ENCODE results near the gene NPAS3.

NPAS3 gene

DNA sequence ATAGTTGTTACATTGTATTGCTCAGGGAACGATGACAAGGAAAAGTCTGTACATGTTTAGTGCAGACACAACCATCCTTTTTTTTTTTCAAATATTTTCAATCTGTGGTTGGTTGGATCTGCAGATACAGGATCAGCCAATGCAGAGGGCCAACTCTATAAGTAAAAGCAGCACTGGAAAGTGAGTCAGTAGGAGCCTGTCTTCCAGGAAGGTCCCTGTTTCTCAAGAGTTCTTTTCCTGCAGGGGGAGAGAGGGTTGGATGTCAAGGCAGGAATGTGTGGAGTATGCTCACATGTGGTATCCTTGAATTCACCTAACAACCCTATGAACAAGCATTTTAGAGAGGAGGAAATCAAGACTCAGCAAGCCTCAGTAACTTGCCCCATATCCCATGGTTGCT, 409.1 kb downstream of the NPAS3 start:
- DNase-seq: no peak

DNA sequence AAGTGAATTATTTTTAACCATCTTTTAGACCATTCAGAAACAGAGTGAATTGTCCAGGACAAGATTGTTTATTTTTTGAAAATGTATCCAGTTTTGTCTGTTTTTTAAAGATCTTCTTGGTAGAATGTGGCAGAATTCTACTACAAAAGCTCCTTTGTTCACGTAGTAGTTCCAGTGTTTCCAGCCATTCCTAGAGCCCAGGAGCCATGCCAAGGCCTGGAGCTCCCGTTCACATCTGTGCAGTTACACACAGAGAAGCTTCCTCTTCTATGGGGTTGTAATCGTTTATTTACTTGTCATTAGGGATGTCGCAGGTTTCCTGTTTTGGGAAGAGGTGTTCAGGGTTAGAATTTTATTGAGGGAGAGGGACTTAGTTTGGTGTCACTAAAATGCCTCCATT, 409.8 kb downstream of the NPAS3 start:
- DNase-seq: no peak

DNA sequence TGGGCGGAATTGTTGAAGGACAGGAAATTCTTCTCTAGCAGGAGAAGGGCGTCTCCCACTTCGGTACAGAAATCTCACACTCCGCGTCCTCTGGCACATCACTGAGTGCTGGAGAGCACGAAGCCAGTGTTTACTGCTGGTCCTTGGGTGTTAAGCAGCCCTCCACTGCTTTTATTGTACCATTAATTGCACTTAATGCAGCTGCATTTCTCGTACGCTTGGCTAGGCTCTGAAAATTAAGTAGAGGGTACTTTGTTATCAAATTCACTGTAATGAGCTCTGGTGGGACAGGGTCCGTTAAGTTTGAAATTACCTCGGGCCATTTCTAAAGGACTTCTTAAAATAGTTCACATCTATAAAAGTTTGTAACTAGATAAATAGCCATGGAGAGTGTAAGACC, 411.2 kb downstream of the NPAS3 start:
- DNase-seq: no peak

DNA sequence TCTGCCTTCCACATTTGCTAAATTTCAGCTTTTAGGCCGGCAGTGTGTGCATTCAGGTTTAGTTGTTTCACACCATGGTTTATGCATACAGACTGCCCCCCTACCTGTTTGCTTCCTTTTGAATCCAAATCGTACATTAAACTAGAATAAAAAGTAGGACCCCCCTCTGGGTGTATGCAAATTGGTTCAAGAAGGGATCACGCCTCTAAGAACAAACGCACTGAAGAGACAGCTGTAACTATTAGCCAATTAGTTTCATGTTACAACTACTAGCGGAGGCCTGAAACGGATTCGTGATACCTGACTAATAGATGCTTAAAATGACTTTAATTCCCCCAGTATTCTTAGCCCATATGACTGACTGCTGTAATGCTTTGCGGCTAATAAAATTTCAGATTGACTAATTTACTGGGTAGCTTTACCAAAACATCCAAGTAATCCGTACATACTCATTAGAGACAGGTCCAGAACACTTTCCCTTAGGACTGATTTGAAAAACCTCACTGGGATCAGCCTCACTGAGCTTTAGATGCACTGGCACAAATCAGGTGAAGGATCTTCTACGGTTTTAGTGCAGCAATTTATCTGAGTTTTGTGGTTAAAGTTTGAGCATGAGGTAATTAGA, 411.8 kb downstream of the NPAS3 start:
- no peak for DNase-seq

DNA sequence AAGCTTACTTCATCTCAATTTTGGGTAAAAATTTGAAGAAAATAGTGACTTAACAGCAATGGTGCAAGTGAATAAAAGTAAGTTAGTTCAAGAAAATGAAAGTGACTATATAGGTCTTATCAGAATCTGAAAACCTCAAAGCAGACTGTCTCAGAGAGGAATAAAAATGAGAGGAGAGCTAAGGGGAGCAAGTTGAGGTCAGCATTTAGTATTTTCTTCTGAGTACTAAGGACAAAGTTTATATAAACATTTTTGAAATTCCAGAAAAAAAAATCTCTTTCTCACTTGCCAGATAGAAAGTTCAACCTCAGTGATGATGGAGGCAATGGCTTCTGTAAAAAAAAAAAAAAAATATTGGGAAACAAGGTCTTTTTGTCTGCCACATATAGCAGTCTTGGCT, 414.1 kb downstream of the NPAS3 start:
- DNase-seq: no peak

DNA sequence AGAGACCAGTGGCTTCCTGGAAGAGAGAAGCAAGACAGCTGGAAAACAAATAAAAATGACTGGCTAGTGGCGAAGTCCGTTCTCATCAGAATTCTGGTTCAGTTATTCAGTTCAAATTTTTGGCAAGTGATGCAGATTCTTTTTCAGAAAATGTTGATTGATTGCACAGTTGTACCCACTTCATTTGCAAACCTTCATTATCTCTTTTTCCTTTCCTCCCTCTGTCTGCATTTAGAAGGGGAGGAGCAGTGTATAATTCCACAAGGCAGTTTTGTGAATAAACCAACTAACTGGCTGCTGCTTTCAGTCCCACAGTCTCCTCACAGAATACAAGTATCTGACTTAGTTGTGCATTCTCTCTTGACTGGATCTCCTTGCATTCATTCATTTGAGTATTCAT, 417.5 kb downstream of the NPAS3 start:
- no peak for DNase-seq

DNA sequence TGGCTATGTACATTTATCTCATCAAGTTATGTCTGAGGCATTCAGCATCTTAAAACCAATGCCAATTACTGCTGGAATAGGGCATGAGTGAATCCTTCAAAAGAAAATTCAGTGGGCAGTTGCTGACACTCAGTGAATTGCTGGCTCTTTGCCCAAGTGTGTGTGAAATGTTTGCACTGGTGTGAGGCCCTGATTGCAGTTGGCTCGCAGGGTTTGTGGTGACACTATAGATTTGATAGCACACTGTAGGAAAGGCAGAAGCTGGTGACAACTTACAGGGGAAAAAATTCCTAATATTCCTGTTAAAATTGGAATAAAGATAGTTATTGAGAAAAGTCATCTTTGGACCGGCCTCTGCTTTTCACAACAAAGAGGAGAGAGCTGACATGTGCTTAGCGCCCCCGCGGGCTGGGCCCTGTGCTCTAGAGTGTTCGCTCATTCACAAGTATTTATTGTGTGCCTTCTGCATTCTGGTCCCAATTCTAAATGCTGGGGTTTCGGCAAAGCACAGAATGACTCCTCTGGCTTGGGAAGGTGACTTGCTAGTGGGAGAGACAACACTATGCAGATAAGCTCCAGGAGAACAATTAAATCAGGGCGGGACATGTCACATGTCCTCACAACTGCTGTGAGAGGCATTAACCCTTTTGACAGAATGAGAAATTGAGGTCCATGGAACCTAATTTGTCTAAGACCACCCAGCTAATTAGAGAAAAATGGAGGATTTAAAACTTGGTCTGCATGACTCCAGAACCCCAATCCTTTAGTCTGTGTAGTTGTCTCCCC, 418.7 kb downstream of the NPAS3 start:
- no peak for DNase-seq

DNA sequence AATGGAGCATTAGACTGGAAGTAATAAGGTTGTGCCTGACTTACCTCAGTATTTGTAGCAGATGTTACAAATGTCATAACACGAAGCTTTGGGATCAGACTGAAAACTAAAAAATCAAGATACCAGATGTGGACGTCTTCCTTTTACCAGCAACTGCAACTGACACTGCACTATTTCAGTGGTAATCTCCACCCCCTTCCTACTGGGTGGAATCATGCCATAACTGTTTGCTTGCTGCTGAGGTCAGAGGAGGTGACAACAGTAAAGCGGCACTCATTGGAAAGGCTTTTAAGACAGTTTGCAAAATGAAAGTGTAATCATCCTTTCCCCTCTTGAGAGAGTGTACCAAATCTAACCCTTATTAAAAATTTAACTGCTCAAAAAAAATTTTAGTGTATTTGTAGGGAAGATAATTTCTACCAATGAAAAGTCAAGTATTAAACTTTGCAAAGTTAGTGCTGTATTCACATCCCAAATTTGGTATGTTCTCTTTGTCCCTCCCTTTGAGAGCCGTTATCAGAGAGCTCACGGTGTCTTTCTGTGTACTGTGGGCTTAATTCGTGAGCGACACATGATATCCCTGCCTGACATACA, 420.7 kb downstream of the NPAS3 start:
- DNase-seq: no peak

DNA sequence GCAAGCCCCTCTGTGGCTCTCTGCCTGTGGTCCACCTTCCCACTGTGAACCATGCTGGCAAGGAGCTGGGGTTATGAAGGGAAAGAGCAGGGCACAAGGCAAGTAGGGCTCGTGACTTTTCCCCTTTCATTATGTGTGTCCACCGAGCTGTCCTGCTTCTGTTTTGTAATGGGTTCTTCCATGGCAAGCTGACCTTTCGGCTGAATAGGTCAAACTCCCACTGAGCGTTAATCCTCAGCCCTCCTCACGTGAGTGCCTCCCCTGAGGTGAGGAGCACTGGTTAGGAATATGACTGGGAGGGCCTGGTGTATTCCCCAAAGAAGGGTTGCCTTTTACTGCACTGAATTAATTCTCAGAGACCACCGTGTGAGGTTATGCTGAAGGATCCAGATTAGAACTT, 424.3 kb downstream of the NPAS3 start:
- no peak for DNase-seq

DNA sequence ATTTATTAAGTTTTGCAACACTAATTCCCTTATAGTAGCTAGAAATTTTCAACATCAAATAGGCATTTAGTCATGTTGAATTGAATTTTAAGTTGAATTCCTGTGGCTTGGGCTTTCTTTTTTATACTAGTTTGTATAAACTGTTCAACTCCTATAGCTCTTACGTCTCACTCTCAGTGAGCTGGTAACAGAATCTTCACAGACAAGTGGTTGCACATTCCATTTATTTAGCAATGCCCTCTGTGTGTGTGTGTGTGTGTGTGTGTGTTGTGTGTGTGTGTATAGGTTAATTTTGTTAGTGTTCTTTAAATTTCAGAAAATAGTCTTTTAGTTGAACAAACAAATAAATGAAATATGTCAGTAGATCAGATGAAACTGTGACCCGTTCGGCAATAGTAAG, 425.0 kb downstream of the NPAS3 start:
- DNase-seq: no peak

DNA sequence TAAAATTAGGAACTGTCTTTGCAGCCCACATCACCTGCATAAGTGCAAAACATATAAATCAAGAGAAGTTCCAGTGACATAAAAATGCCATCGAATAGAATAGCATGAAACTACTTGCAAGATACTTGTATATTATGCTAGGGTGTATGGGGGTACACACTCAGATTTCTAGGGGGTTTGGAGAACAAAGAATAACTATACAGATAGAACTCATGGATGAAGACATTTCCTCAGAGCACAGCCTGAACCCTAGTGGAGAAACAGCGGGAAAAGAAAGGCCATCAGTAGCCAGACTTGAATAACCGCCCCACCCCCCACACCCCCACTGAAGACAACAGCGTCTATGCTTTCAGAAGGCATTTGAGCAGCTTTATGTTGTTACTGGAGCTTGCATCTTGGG, 425.8 kb downstream of the NPAS3 start:
- no peak for DNase-seq

DNA sequence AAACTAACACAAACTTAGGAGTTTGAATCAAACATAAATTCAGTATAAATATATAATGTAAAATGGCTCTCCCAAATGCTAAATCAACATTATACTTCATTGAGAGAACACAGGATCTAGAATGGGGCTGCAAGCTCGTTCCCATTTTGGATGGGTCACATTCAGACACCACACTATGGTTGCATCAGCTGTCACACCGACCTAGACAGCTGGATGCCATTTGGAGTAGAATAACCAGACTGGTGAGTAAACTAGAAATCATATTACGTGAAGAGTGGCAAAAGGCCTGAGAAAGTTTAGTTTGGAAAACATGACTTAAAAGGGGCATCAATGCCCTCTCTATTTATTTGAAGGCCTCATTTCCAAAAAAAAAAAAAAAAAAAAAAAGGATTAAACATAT, 430.4 kb downstream of the NPAS3 start:
- DNase-seq: no peak

DNA sequence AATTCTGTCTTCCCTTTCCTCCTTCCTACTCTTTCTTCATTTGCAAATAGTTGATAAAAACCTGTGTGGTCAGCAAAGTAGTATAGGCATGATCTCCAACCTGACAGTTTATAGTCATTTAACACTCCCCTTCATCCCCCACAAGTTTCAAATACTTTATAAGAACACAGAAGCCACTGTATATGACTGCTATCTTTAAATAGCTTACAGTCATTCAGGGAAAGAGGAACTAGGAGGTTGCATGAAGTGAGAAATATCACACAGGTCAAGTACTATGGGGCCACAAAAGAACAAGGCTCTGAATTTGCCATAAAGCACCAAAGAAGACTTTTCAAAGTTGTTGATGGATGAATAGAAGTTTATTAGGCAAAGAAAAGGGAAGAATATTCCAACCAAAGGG, 431.3 kb downstream of the NPAS3 start:
- DNase-seq: no peak

DNA sequence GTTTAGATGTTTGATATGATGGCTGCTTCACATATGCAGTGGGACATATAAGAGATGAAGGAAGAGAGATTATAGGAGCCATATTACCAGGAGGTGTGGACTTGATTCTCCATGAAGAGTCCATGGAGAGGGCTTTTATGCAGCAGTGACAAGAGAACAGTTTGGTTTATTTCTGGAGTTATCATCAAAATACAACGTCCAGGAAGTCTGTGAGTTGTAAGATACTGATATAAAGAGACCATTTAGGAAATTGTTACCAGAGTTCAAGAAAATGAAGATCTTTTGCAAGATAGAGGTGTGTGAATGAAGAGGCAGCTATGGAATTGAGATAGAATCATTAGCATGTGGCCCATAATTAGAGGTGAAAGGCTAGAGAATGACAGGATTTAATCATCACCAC, 431.7 kb downstream of the NPAS3 start:
- DNase-seq: no peak

DNA sequence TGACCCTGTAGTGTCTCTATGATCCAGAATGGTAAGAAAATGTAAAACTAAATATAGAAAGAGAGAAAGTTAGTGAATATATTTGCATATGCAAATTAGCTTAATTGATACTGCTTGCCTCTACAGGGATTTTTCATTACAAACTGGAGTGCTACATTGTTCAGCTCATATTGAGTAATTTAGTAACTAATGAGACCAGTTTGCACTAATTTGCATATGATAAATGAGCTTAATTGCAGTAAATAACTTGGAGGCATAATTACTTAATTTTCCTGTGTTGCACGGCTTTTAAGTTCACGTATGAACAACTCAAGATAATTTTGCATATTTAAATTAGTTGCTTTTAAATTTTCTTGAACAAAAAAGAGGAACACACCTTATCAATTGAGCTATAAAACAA, 436.5 kb downstream of the NPAS3 start:
- DNase-seq: no peak

DNA sequence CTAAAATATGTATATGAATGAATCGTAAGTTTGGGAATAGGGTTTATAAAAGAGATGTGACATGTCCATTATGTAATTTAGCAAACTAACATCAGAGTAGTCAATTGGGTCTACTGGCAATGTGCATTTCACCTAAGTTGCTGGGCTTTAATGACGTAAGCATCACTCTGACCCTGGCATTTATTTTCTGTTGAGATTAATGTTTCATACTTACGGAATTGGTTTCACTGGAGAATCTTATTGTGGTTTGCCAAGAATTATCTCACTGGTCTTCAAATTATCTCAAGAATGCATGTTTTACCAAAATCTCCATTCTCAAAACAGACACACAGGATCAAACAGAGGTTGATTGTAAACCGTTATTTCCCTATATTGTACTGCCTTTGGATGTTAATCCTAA, 437.1 kb downstream of the NPAS3 start:
- DNase-seq: no peak

DNA sequence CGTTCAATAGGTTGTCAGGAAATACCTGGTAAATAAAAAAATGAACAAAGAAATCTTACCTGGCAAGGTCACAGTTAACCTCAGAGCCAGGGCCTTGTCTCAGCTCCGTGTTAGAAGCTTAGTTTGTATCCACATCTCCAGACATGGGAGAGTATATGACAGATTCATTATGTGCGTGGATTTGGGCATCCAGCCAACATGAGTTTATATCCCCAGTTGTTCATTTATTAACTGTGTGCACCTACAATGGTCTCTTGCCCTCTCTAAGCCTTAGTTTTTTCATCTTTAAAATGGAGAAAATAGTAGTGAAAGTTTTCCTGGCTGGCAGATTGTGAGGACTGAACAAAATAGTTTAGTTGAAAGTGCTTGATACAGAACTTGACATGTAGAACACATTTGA, 437.8 kb downstream of the NPAS3 start:
- no peak for DNase-seq

DNA sequence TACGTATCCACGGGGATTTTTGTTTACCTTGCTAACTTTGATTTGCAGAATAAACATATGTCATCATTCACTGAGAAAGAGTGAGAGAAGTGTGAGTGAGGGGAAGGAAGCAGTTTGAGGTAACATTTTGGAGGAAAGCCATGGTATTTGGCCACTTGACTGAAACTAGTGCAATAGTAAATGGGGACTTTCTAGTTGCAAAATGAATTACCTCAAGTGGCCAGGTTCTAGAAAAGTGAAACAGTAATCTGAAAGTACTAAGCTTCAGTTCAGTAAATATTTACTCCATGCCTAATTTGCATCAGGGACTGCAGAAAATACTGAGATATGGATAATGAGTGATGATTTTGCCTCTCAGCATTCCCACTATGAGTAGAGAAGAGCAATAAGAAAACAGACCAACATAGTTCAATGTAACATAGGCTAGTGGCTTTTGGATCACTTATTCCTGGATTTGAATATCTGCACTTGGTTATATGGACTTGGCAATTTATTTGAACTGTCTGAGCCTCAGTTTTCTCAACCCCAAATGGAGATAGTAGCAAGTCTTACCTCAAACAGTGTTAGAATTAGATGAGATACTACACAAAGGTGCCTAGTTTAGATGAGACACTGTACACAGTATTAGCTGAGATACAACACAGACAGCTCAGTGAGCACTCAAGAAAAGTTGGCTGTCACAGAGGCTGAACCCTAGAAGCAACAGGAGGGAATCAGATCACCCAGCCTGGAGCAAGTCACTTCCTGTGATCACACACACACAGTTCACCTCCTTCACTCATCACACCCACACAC, 439.1 kb downstream of the NPAS3 start:
- DNase-seq: no peak

DNA sequence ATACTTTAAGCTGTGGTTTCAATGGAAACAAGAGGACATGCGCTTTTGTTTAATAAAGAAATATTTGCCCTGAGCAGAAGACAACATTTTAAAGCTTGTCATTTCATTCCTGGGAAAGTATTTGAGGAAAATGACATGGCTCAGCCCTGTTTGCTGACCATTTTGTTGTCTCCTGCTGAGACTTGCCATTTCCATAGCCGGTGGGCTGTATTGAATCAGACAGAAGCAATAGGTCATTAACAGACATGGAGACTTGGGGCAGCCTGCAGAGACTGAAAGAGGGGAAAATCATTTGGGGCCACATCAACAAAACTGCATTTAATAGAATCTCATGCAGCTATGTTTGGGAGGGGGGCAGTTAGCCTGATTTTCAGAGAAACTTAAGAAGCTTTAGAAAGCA, 443.0 kb downstream of the NPAS3 start:
- DNase-seq: no peak

DNA sequence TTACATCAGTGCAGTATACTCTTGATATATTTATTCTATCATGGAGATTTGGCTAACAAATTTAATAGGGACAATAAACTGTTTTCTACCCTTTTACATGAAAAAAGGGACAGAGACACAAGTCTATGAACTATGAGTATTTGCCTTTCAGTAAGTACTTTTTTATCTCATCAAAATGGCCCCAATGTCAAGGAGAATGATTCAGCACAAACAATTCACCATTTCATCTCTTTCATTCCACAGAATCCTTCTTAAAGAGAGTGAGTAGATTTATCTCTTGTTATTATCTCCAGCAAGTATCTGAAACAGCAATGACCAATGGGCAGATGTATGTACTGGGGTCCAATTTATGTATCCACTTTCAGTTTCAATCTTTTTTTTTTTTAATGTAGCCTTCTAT, 447.5 kb downstream of the NPAS3 start:
- no peak for DNase-seq

DNA sequence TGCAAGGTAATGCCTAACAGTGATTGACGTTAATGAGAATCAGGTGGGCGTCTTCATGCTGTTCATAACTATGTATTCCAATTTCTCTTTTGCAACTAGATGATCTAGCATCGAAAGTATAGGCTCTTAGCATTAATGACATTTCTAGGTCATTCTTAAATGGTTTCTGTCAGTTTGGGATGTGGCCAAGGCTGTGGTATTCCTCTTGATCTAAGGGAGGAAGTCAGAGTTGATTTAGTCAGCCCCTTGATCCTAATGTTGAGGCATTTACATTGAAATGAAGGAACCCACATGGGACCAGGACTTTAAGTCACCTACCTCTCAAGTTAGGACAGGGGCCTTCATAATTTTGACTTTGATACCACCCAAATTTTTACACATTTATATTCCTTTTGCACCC, 448.1 kb downstream of the NPAS3 start:
- DNase-seq: no peak

DNA sequence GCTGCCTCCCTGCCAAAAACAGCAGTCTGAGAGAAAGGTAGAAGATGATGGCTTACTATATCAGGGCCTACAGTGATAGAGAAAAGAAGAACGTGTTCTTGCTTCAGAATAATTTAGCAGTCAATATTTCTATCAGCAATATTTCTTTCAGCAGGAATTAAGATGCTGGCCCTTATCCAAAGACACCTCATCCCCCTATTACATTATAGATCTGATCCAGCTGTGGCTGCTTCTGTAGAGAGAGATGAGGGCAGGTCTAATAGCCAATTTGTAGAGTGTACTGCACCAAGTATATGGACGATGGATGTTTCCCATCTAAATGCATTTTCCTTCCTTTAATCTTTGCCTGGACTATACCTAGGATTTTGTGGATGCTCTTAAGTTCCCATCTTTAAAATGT, 451.7 kb downstream of the NPAS3 start:
- no peak for DNase-seq

DNA sequence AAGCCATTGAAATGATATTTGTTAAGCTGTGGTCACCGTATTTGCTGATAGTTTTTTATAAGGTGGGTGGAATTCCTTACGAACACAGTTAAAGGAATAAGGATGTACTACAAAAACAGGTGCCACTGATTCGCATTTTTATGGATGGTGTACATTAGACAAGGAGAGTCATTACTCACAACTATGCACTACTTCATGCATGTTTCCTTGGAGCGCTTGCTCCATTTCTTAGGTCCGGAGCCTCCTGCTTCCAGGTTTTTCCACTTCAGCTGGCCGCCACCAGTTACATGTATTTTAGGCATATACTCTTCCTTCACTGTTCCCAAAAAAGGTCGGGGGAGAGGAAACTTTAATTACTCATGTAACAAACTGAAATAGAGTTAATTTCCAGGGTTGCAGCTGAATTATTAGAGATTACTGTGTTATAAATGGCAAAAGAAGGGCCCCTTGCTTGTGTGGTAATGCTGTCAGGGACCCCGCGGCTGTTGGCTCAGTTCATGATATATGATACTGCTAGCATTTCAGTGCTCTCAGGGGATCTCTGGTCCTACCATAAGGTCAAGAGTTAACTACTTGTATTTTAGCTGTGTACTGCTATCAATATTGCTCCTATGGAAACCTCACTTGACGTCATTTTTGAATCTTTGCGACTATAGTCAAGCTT, 454.7 kb downstream of the NPAS3 start:
- no peak for DNase-seq
